COR-L47 (cell line): ENCODE measurements around the gene VMAC.
A peak's percentile ranks its signal among the peaks of the same experiment; 100 is the strongest.
"Not testable (repeated sequence)": the region's sequence is repeated elsewhere in the genome, so short reads cannot be mapped to it uniquely, and the experiment has no call there.

Experiments used
- DNase-seq: peaks from one replicate; lab custom pipeline; 2025; lab: John Stamatoyannopoulos, UW

The VMAC gene, protein sequence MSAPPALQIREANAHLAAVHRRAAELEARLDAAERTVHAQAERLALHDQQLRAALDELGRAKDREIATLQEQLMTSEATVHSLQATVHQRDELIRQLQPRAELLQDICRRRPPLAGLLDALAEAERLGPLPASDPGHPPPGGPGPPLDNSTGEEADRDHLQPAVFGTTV

GRCh38 chr19:5904352-5905113 is at the start of gene VMAC:
Gene VMAC (plus strand): TSS chr19:5904872. CDS start chr19:5904891, 19 bp downstream.
- DNase-seq = peak; percentile 100

- not testable (repeated sequence) for DNase-seq
Observed at GRCh38 chr19:5855151-5855550, 49.5 kb upstream of the VMAC start.

- DNase-seq = no peak
Observed at GRCh38 chr19:5857203-5858081, 47.2 kb upstream of the VMAC start.

GRCh38 chr19:5863030-5863665 is 41.5 kb upstream of the VMAC start:
- DNase-seq = no peak

- no peak for DNase-seq
Observed at GRCh38 chr19:5864013-5864720, 40.5 kb upstream of the VMAC start.

DNA sequence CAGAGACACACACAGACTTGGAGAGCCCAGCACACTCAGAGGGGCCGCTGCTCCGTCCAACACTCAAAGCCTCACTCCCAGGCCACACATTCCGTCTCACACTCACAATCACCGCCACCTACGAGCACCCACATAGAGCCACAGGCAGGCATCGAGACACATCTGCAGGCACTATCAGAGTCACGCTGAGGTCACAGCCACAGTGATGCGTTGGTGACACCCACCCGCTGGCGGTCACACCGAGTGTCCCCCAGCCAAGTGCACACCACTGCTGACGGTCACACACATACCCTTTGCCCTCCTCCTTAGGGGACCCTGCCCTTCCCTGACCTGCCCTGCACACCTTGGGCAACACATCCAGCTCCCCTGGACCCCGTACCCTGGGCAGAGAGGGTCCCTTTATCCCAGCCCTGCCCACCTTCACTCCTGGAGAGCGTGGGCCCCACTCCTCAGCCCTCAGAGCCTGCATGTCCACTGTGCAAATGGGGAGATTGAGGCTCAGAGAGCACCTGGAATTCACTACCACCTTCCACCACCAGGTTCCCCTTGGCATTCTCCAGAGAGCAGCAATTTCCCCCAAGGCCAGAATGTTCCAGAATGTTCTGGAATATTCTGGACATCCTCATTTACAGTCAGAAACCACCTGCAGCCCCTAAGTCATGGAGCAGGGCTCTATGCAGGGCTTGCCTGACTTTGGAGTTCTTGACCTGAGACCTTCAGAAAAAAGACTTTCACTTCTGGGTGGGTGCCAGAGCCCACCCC is 39.8 kb upstream of the VMAC start:
- DNase-seq = no peak

DNA sequence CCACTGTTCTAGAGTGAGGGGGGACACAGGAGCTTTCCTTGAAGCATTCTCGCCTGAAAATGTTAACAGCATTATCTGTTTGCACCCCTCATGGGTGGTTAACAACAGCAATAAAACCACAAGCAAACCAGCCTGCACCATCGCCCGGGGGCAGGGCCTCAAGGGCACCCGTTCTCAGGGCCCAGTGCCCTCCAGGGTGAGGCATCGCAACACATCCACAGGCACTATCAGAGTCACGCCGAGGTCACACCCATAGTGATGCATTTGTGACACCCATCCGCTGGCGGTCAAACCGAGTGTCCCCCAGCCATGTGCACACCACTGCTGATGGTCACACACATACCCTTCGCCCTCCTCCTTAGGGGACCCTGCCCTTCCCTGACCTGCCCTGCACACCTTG is 38.9 kb upstream of the VMAC start:
- DNase-seq = no peak

DNA sequence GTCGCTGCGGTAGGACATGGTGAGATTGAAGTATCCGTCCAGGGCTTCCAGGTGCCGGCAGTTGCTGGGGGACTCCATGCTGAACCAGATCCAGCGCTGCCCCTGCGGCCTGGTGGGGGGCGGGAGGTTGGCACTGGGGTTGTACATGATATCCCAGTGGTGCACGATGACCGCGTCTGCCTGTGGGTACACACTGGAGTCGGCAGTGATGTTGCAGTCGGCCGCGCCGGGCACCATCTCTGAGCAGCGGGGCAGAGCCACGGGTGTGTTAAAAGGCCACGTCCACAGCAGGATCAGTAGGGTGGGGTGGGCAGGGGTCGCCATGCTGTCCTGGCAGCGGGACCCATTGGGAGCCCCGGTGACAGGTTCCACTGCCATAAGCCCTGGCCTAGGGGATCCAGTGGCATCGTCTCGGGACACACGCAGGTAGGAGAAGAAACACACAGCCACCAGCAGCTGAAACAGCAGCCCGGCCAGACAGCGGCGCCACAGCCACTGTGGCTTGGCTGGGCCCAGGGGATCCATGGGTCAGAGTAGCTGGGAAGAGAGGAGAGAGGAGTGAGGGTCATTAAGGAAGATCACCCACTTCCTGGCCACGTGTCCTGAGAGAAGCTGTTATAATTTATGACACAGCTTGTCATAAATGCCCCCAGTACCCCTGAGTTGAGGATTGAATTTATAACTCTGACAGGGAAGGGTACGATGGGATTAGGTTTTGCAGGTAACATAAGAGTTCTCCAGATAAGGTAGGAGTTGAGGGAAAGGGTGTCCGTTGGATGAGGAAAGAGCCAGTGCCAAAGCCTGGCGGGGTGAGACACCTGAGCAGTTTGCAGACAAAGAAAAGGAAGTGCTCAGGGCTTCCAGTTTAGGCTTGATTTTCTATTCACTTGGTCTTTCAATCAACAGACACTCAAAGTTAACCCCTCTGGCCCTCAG is 37.2 kb upstream of the VMAC start:
- DNase-seq = no peak

GRCh38 chr19:5870986-5871394 is 33.7 kb upstream of the VMAC start:
- DNase-seq = no peak

DNA sequence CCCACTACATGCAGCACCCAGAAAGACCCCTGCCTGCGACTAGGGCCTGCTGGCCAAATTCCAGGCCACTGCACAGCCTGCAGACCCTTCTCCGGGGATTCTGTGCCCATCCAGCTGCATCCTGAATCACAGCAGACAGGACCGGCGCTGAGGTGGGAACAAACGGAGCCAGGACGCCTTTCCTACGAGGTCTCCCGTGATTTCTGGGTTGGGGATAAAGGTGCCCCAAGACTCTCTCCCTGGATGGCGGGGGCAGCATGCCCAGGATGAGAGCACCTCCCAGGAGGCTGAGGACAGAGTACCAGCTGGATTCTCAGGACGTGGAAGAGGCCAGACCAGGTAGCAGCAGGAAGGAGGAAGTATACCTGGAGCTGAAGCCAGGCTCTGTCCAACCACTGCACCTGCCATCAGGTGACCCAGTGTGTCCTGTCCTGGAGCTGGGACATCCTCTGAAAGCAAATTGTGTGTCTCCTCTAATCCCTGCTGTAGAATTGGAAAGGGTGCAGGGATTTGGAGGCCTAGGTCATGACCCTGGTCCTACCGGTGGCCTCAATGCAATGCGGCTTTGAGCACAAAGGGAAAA is 31.0 kb upstream of the VMAC start:
- DNase-seq = no peak

- not testable (repeated sequence) for DNase-seq
Observed at GRCh38 chr19:5874496-5874895, 30.2 kb upstream of the VMAC start.

DNA sequence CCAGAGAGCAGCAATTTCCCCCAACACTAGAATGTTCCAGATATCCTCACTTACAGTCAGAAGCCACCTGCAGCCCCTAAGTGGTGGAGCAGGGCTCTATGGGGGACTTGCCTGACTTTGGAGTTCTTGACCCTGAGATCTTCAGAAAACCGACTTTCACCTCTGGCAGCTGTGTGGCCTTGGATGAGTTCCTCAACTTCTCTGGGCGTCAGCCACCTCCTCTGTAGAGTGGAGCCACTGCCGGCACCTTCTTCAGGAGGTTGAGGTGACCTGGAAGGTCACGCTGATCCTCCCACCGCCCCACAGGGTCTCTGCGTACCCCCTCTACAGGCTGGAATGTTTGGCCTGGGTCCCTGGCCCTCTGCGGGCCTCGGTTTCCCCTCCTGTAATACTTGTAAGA is 27.2 kb upstream of the VMAC start:
- no peak for DNase-seq

- DNase-seq = no peak
Observed at GRCh38 chr19:5877882-5878281, 26.8 kb upstream of the VMAC start.

DNA sequence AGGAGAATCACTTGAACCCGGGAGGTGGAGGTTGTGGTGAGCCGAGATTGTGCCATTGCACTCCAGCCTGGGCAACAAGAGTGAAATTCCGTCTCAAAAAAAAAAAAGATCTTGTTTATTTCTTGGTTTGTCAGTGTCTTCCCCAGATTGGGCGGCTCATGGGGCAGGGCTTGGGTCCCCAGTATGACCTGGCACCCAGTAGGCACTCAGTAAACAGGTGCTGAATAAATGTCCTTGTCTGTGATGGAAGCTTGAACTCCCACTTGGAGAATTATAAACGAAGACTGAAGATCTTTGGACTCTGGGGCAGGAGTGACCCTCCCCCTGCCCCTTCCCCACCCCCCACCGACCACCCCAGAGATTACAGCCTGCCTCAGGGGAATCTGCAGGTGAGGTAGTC is 24.5 kb upstream of the VMAC start:
- no peak for DNase-seq

DNA sequence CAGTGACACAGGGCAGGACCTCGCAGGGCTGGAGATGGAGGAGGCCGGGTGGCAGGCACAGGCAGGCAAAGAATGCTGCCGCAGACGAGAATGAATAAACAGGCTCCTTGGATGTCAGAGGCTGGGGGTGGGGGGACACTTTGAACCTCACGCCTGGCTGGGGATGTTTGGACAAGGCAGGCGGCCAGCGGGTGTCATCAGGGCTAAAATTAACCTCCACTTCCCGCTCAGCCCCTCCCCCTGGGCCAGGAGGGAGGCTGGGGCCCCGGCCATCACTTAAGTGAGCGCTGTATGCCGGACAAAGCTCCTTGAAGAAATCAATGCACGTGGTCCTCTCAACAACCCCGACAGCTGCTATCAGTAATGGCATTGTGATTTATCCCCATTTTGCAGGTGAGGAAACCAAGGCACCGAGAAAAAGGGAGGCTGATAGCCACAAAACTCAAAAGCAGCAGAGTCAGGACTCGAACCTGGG is 24.0 kb upstream of the VMAC start:
- no peak for DNase-seq

DNA sequence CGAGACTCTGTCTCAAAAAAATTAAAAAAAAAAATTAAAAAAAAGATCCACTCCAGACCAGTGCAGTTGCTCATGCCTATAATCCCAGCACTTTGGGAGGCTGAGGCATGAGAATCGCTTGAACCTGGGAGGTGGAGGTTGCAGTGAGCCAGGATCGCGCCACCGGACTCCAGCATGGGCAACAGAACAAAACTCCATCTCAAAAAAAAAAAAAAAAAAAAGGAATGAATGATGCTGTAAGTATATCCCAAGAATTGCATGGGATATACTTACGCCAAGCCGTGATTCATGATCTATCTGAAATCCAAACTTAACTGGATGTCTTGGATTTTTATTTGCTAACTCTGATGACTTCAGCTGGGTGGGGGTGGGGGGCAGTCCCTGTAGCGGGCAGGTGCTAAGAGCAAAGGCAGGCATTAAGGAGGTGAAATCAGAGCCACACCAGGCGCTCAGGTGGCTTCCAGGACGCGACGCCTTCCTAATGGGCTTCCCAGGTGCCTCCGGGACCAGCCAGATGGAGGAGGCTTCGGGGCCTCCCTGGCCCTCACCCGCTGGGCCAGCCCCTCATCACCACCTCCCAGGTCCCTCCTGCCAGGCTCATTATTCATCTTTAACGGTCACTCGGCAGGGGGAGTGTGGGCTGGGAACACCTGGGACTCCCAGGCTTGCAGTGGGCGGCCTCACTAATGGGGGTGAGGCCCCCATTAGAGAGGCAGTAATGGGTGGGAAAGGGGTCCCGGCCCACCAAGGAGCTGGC is 23.0 kb upstream of the VMAC start:
- peak; percentile 62 for DNase-seq

DNA sequence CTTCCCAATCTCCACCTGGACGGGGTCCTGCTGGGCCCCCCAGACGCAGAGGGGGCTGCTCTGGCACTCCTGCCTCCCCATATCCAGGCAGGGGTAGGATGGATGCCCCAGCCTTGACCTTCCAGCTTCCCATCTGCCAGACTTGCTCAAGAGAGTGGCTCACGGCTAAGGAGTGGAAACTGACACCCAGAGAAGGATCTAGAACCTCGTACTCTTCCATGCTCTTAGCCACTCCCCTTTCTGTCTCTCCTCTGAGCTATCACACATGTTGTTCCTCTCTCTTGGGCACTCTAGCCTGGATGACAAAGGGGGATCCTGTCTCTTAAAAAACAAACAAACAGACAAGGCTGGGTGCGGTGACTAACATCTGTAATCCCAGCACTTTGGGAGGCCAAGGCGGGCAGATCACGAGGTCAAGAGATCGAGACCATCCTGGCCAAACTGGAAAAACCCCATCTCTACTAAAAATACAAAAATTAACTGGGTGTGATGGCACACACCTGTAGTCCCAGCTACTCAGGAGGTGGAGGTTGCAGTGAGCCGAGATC is 22.2 kb upstream of the VMAC start:
- no peak for DNase-seq
